T-helper 1 cell treated with Interleukin-12 subunit alpha and Interleukin-12 subunit beta and Interleukin-4 antibody, amounts not matched to agents 30 ng/mL and 1 ng/mL, for 36 hours (primary cell): ENCODE data around the gene FPR3. TPM values are rescaled to one million over a fixed set of nuclear protein-coding genes. Genes with fewer than 3 reads are reported as not detected.
"Not testable (repeated sequence)": the region's sequence is repeated elsewhere in the genome, so short reads cannot be mapped to it uniquely, and the experiment has no call there.

Source experiments
- intact Hi-C: fragments of 100-400 bp; cut with micrococcal nuclease; formaldehyde crosslinking; loops from one replicate; pipeline ENCODE4 v1.15.1; 2024
- total RNA-seq: library from RNA; stranded (reverse); gene quantifications from 2 replicates; pipeline ENCODE4 v1.2.3, GENCODE V29; 2022

The FPR3 gene
- total RNA-seq, 1 donor from 2014 or later = not detected

DNA sequence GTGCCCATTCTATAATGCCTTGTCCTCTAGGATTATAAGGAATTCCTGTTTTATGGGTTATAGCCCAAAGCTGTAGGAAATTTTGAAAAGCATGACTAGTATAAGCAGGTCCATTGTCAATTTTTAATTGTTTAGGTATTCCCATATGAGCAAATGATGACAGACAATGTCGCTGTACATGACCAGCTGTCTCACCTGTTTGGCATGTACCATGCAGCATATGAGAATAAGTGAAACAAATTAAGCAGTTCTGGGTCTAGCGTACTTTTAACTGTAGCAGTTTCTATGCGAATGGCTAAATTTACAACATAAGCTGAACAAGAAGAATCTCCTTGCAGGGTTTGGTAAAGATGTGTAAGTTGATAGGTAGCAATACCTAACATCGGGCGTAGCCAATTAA is 11.6 kb downstream of the FPR3 start:
- intact Hi-C loops = not testable (repeated sequence)

DNA sequence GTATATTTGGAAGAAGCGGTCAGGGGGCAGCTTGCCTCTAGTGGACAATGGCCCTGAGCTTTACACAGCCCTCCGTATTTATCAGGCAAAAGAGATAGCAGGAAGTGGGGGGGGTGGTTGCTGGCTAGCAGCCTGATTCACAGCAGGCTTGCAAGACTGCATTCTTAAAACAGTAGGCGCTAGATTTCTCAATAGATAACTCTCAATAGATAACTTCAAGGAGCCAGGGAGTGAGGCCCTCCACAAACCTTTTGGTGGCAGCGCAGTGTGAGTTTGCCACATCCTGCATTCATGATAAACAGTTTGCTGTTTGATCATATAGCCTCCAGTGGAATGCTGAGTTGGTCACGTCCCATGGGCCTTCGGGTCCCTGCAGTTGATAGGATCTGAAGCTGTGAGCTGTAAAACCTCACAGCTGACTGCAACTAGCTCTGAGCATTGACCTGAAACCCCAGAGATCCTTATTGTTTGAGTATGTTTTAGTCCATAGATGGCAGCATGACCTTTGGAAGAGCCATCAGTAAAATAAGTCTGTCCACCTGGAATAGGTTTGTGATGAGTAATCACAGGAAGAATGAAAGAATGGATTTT is 12.2 kb downstream of the FPR3 start:
- intact Hi-C loops = no loop called here

DNA sequence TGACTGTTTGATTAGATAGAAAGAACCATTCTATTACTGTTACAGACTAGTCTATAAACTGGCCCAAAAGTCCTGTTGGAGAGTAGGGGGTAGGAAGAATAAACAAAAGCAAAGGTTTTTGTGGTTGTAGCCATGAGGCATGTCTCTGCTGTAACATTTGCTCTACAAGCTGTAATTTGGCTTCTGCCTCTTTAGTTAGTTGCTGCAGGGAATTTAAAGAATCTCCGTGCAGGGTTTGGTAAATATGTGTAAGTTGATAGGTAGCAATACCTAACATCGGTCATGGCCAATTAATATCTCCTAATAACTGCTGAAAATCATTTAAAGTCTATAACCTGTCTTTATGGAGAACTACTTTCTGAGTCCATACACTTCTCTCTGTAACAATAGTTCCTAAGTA is 13.0 kb downstream of the FPR3 start:
- intact Hi-C loops = no loop called here

DNA sequence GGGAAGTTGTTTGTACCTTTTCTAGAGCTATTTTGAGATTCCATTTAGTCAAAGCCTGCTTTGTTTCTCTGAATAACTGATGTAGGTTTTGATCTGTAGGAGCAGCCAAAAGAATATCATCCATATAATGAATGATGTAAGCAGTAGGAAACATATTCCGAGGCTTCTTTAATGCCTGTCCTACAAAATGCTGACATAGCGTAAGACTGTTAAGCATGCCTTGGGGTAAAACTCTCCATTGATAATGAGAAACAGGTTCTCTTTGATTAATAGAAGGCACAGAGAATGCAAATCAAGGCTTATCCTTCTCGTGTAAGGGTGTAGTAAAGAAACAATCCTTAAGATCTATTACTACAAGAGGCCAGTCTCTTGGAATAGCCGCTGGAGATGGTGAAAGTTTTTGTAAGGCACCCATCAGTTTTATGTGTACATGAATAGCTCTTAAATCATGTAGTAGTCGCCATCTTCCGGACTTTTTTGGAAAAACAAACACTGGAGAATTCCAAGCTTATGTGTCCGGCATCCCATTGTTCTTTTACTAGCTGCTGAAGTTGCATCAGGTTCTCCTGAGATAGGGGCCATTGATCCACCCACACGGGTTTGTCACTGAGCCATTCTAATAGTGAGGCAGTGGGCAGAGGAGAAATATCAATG is 13.5 kb downstream of the FPR3 start:
- intact Hi-C loops = no loop called here

DNA sequence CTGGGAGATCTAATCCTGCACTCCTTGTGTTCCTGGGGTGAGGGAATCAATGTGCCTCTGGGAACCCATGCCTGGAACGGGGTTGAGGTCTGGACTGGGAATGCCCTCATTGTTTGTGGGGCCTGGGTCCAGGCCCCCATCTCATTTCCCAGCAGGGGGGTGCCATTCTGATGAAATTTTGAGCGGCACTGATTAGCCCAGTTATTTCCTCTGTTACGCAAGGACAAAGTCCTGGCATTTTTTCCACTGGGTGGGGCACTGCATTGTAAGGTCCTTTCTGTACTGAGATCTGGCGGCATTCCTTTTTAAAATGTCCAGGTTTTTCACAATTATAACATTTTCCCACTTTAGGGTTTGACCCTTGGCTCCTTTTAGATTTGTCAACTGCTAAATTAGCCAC is 14.8 kb downstream of the FPR3 start:
- intact Hi-C loops = no loop called here

DNA sequence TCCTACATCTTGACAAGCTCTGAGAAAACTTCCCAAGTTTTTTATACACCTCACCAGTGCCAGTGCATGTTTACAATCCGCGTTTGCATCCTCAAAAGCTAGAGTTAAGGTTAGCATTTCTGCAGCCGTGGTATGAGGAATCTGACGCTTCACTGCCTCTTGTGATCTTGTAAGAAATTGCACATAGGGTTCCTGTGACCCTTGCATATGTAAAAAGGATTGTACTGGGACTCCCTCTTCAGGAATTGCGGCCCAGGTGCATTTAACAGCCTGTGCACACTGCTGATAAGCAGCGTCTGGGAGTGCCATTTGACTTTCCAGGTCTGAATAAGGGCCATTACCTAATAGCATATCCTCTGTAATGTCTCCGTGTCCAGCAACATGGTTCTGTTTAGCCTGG is 15.3 kb downstream of the FPR3 start:
- intact Hi-C loops = no loop called here

DNA sequence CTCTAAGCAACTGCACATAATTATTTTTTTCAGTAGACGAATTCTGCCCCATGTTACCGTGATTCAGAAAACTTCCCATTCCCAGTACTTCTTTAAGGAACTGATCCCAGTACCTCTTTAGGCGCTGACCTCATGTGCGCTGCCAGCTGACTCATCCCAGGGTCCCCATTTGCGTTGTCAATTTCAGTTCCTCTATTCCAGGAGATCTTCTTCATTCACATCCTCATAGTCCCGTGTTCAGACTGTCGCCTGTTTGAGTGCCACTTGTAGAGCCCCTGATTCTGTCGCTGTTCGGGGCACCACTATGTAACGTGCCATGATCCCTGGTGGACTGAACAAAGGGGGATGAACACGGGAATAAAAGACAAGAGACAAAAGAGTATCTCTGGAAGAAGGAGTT is 16.4 kb downstream of the FPR3 start:
- intact Hi-C loops = no loop called here

DNA sequence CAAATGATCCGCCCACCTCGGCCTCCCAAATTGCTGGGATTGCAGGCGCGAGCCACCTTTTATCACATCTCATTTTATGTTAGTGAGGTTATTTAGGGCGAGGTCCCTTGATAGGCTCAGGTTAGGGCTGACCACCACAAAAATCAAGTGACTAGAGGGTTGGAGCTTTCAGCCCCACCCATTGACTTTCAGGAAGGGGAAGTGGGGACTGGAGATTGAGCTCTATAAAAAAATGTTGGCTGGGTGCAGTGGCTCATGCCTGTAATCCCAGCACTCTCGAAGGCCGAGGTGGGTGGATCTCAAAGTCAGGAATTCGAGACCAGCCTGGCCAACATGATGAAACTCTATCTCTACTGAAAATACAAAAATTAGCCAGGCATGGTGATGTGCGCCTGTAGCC is 20.1 kb downstream of the FPR3 start:
- intact Hi-C loops = no loop called here

DNA sequence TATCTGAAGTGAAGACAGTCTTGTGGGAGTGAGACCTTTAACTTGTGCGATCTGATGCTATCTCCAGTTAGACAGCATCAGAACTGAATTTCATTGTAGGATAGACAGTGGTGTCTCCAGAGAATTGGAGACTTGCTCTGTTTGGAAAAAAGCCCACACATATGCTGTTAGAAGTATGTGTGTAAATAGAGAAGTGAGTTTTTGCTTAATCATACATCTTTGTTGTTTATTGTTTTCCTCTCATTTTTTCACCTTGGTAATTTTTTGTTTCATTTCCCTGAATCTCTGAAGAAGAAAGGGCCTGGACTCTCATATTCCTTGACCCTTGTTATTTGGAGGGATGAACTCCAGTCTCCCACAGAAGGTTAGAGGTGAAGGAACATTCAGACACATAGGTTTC is 21.8 kb downstream of the FPR3 start:
- intact Hi-C loops = no loop called here

DNA sequence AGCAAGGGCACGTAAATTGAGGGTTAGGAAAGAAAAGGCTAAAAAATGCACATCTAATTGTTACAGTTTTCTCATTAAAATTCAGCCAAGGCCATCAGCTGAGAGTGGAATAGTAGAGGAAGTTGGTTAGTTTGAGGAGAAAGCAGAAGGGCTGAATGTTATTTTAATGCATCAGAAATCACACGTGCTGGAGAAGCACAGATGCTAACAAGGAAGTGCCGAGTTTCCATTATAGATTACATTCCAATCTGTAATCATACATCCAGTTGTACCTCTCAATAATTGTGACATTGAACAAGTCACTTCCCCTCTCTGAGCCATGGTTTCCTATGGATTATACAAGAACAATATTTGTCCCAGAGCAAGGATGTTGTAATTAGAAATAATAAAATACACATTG is 25.1 kb downstream of the FPR3 start:
- intact Hi-C loops = no loop called here

DNA sequence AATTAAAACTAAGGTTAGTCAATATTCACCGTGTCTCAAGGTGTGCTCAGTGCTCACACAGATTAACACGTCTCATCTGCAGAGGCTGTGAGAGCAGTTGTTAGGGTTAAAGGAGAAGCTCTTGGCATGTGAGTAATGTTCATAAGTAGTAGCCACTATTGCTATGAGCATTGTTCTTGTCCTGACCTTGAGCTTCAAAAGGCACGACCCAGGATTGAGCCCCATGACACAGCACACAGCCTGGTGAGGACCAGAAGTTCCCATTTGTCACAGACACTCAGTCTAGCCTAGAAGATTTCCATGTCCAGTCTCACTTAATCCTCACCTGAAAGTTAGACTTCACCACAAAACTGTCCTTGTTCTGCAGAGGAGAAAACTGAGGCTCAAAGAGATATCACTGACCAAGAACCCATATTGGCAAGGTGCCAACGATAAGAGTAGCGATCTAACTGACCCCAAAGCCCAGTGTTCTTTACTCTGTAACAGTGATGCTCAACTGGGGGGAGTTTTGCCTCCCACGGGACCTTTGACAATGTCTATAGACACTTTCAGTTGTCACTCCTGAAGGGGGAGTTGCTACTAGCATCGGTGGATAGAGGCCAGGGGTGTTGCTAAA is 26.0 kb downstream of the FPR3 start:
- intact Hi-C loops = no loop called here

DNA sequence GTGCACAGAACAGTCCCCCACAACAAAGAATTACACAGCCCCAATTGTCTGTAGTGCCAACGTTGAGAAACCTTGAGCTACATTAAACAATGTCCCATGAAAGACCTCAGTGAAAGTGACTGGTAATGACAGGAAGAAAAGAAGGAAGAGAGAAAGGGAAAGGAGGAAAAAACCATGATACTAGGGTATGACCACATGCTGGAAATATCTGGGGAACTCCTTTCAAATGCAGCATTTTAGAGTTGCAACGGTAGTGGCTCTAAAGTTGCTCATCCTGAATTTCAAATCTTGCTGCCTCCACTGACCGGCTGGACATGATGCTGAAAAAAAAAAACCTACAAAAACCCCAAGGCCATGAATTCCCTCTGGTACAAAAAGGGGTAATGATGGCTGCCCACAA is 26.5 kb downstream of the FPR3 start:
- intact Hi-C loops = no loop called here

DNA sequence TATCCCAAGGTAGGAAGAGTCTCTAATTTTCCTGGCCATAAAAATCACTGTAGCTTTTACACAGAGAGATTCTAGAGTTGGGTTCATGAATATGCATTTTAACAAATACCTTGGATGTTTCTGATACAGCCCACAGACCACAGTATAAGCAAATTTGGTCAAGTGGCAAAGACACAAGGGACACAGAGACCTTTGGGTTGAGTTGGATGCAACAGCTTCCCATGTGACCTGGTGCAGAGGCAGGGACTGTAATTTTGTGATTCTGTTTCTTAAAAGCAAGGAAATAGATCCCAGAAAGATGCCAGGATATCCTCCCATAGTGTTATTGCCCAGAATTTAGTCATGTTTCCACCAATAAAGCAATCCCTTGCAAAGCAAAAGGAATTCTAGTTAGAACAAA is 27.0 kb downstream of the FPR3 start:
- intact Hi-C loops = no loop called here

DNA sequence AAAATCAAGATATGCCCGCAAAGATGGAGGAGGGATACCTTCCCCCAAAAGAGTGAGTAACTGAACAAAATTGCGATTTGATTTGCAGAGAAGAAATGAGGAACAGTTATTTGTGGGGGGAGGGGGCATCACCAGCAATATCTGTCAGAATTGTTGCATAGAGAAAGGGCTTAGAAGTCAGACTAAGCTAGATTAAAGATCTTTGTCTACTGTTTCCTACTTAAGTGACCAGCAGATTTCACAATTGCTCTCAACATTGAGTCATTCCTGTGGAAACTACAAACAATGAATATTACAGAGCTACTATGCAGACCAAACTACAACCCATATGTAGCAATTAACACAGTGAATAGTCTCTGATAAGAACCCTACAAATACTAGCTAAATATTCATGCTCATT is 27.4 kb downstream of the FPR3 start:
- intact Hi-C loops = no loop called here

DNA sequence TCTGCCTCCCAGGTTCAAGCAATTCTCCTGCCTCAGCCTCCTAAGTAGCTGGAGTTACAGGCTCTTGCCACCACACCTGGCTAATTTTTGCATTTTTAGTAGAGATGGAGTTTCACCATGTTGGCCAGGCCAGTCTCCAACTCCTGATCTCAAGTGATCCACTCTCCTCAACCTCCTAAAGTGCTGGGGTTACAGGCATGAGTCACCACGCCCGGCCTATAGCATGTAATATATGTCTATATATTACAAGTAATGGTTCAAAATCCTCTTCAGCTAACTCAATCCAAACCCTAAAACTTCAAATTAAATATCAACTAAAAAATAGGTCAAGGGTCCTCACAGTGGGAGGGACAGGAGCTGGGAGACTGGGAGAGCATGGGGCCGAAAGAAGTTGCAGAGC is 28.0 kb downstream of the FPR3 start:
- intact Hi-C loops = no loop called here

DNA sequence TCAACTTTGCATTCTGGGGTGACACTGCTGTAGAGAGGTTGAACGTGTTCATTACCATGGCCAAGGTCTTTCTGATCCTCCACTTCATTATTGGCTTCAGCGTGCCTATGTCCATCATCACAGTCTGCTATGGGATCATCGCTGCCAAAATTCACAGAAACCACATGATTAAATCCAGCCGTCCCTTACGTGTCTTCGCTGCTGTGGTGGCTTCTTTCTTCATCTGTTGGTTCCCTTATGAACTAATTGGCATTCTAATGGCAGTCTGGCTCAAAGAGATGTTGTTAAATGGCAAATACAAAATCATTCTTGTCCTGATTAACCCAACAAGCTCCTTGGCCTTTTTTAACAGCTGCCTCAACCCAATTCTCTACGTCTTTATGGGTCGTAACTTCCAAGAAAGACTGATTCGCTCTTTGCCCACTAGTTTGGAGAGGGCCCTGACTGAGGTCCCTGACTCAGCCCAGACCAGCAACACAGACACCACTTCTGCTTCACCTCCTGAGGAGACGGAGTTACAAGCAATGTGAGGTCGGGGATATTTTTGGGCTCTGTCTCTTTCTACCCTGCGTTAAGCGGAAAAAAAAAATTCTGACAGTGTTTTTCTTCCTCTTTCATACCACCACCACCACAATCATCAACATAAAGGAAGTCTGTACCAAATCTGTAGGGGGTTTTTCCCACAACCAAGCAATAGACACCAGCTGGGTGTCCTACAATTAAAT is 29.5 kb downstream of the FPR3 start:
- intact Hi-C loops = no loop called here

DNA sequence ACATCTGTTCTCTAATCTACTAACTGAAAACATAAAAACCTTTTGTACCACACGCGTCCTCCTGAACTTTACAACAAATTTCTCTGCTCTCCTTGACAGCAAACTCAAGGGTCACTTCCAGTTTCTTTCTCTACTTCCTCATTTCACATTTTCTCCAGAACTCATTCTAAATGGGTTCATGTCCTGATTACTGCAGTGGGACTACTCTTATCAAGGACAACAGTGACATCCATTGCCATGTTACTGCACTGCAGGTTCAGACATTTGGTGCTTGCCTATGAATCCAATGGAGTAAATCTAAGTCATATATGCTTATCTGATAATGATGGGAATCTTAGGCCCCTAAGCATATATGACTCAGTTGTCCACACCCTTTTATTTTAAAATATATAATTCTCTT is 35.3 kb downstream of the FPR3 start:
- intact Hi-C loops = no loop called here

DNA sequence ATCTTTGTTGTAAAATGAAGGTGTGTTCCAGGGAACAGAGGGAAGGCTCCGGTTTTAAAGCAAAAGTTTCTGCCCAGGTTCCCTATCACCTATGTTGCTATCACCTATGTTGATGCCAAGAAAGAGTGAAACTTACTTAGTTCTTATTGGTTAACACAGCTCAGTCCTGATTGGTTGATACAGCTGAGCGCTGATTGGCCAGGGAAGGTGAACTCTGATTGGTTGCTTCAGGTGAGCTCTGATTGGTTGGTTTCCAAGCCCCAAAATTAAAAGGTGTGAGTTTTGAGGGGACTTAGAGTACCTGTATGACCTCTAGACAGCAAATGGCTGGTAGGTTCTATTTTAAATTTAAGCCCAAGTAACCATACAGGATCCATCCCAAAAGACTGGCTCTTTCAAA is 42.2 kb downstream of the FPR3 start:
- intact Hi-C loops = no loop called here

DNA sequence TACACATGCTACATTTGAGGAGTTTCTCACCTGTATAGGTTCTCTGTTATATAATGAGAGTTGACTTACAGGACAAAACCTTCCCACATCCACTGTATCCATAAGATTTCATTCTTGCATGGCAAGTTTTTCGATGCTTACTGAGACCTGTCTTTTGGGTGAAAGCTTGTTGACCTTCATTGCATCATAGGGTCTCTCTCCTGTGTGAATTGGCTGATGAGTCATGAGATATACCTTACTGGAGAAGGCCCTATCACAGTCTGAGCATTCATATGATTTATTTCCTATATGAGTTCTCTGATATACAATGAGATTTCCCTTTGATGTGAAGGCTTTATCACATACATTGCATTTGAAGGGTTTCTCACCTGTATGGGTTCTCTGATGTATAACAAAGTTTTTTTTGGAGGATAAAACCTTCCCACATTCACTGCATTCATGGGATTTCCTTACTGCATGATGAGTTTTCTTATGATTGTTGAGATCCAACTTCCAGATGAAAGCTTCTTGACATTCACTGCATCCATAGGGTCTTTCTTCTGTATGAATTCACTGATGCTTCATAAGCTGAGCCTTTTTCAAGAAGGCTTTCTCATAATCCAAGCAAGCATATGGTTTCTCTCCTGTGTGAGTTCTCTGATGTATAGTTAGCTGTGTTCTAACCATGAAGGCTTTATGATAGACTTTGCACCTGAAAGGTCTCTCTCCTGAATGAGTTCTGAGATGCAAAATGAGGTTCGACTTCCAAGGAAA is 67.1 kb downstream of the FPR3 start:
- intact Hi-C loops = no loop called here

DNA sequence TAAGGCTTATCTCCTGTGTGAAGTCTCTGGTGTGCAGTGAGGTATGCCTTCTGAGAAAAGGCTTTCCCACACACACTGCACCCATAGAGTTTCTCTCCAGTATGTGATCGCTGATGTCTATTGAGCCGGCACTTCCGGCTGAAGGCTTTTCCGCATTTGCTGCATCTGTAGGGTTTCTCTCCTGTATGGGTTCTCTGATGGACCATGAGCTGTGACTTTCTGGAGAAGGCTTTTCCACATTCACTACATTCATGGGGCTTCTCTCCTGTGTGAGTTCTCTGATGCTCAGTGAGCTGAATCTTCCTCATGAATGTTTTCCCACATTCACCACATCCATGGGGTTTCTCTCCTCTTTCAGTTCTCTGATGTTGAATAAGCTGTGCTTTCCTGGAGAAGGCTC is 78.1 kb downstream of the FPR3 start:
- intact Hi-C loops = no loop called here
